Neural progenitor cell (in vitro differentiated cells): Measurements from ENCODE around the gene CACNG7. TPM values are rescaled to one million over a fixed set of nuclear protein-coding genes. Genes with fewer than 3 reads are reported as not detected.

Experiments used
- DNase-seq: peaks from one replicate; pipeline ENCODE4 v3.0.0-alpha.2; 2016; ENCODE audit warnings: low spot score
- H2AFZ ChIP-seq: fragments of 200-600 bp; sonication (generic); replicated peaks from 2 replicates; pipeline ENCODE4 v1.6.1; 2016; ENCODE audit warnings: antibody characterized with exemption
- H3F3A ChIP-seq: fragments of 200-600 bp; sonication (generic); 2 replicates; pipeline ENCODE4 v1.6.1; 2016; ENCODE audit warnings: antibody characterized with exemption, low read depth
- H3K27ac ChIP-seq: fragments of 200-600 bp; sonication (generic); 2 replicates; pipeline ENCODE4 v1.5.1; 2016; ENCODE audit warnings: mild to moderate bottlenecking
- H3K27me3 ChIP-seq: fragments of 200-600 bp; sonication (generic); 2 replicates; pipeline ENCODE4 v1.6.1; 2016; ENCODE audit warnings: mild to moderate bottlenecking, moderate library complexity
- H3K36me3 ChIP-seq: fragments of 200-600 bp; sonication (generic); 2 replicates; pipeline ENCODE4 v1.5.1; 2016
- H3K4me1 ChIP-seq: fragments of 200-600 bp; sonication (generic); 2 replicates; pipeline ENCODE4 v1.6.1; 2016; ENCODE audit warnings: mixed run types
- H3K4me2 ChIP-seq: fragments of 200-600 bp; sonication (generic); 2 replicates; pipeline ENCODE4 v1.6.1; 2016
- H3K4me3 ChIP-seq: fragments of 200-600 bp; sonication (generic); 2 replicates; pipeline ENCODE4 v1.5.1; 2016
- H3K79me2 ChIP-seq: fragments of 200-600 bp; sonication (generic); 2 replicates; pipeline ENCODE4 v1.6.1; 2016; ENCODE audit warnings: low read depth
- H3K9ac ChIP-seq: fragments of 200-600 bp; sonication (generic); 2 replicates; pipeline ENCODE4 v1.6.1; 2016
- H3K9me3 ChIP-seq: fragments of 200-600 bp; sonication (generic); 2 replicates; pipeline ENCODE4 v1.5.1; 2016; ENCODE audit warnings: low read depth
- H4K20me1 ChIP-seq: fragments of 200-600 bp; sonication (generic); 2 replicates; pipeline ENCODE4 v1.6.1; 2016; ENCODE audit warnings: low read depth
- H3K27ac Mint-ChIP-seq: 3 replicates; pipeline ENCODE4 v1.8.0; 2021; ENCODE audit warnings: mixed read lengths
- H3K27me3 Mint-ChIP-seq: 2 replicates; pipeline ENCODE4 v1.8.0; 2022; ENCODE audit warnings: low read depth, mild to moderate bottlenecking, inconsistent platforms, moderate library complexity, mixed read lengths; ENCODE audit not compliant: insufficient read depth
- H3K36me3 Mint-ChIP-seq: 3 replicates; pipeline ENCODE4 v1.8.0; 2021; ENCODE audit warnings: mixed read lengths
- H3K4me1 Mint-ChIP-seq: 3 replicates; pipeline ENCODE4 v1.8.0; 2021; ENCODE audit warnings: mixed read lengths
- H3K4me3 Mint-ChIP-seq: 3 replicates; pipeline ENCODE4 v1.8.0; 2021; ENCODE audit warnings: mild to moderate bottlenecking, moderate library complexity, mixed read lengths
- H3K9me3 Mint-ChIP-seq: 3 replicates; pipeline ENCODE4 v1.8.0; 2020; ENCODE audit warnings: mixed read lengths
- CTCF ChIP-seq: fragments of 200-600 bp; sonication (generic); IDR thresholded peaks from 2 replicates; pipeline ENCODE4 v1.5.1; 2017; ENCODE audit warnings: antibody characterized with exemption, mild to moderate bottlenecking
- EZH2 ChIP-seq: fragments of 200-600 bp; sonication (generic); IDR thresholded peaks from 2 replicates; pipeline ENCODE4 v1.6.1; 2017; ENCODE audit warnings: antibody characterized with exemption, mild to moderate bottlenecking, moderate library complexity
- EZH2phosphoT487 ChIP-seq: fragments of 200-600 bp; sonication (generic); IDR thresholded peaks from 2 replicates; pipeline ENCODE4 v1.6.1; 2017; ENCODE audit warnings: antibody characterized with exemption
- total RNA-seq: library from RNA; depleted of rRNA; stranded (reverse); fragments of >200 nt; gene quantifications from 2 replicates; pipeline ENCODE4 v1.2.3, GENCODE V29; 2015; ENCODE audit warnings: low replicate concordance

CACNG7 gene
- total RNA-seq, 1 donor from 2014 or later = 6.7 TPM

DNA sequence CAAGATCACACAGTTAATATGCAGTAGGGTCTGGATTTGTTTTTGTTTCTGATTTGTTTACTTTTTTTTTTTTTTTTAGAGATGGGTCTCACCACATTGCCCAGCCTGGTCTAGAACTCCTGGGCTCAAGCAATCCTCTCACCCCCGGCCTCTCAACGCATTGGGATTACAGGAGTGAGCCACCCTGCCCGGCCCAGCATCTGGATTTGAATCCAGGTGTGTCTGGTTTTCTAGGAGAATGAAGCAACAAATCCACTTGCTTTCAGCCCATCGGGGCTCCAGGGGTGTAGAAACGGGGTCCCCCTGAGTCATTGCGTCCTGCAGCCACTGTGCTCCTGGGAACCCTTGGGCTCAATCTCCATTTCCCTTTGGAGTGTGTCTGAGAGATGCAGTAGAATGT, 60.3 kb downstream of the CACNG7 start:
- no peaks in the 10 kb centered on the region for H3K36me3 ChIP-seq
- Mint-ChIP-seq H3K9me3 (no peaks in the 10 kb centered on the region), H3K27me3 (peaks cover 3% of the 10 kb centered on the region), H3K4me3 (no peak overlapping the region), H3K36me3 (peaks cover 6% of the 10 kb centered on the region), H3K4me1 (peaks cover 4% of the 10 kb centered on the region), H3K27ac (no peak overlapping the region)
- DNase-seq = no peak
- H3K4me1 ChIP-seq = peaks cover 4% of the 10 kb centered on the region
- no peak for TF ChIP-seq EZH2
- TF ChIP-seq EZH2phosphoT487 = no peak
- no peak for TF ChIP-seq CTCF
- no peak overlapping the region for H3K27ac ChIP-seq
- H3F3A ChIP-seq = no peaks in the 10 kb centered on the region
- H3K9me3 ChIP-seq = no peaks in the 10 kb centered on the region
- no peak overlapping the region for H2AFZ ChIP-seq
- H3K79me2 ChIP-seq = no peaks in the 10 kb centered on the region
- H3K4me2 ChIP-seq = no peak overlapping the region
- H3K9ac ChIP-seq = no peak overlapping the region
- H3K4me3 ChIP-seq = no peak overlapping the region
- peaks cover 13% of the 10 kb centered on the region for H3K27me3 ChIP-seq
- H4K20me1 ChIP-seq = no peaks in the 10 kb centered on the region

DNA sequence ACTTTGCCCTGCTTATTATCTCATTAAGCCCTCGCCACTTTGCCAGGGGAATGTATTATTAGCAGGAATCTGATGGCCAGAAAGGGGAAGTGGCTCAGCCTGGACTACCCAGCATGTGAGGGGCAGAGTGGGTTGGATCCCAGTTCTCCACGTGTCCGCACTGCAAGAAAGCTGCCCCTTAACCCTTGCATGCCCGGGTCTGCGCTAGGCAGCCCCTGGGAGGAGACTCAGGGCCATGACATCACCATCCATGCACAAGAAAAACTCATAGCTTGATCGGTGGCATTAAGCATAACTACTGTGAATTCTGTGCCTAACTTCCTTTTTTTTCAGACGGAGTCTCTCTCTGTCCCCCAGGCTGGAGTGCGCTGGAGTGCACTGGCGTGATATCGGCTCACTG, 62.6 kb downstream of the CACNG7 start:
- H3K36me3 Mint-ChIP-seq = peaks cover 5% of the 10 kb centered on the region
- Histone ChIP-seq H2AFZ (peak overlapping the region; percentile 86), H3K79me2 (no peaks in the 10 kb centered on the region), H3K4me2 (no peak overlapping the region), H4K20me1 (no peaks in the 10 kb centered on the region), H3K27ac (no peak overlapping the region), H3K36me3 (no peaks in the 10 kb centered on the region), H3K27me3 (no peaks in the 10 kb centered on the region), H3K4me1 (peaks cover 4% of the 10 kb centered on the region), H3K9me3 (no peaks in the 10 kb centered on the region), H3K9ac (no peak overlapping the region), H3K4me3 (no peak overlapping the region), H3F3A (no peaks in the 10 kb centered on the region)
- no peaks in the 10 kb centered on the region for H3K4me1 Mint-ChIP-seq
- H3K9me3 Mint-ChIP-seq = no peaks in the 10 kb centered on the region
- peaks cover 3% of the 10 kb centered on the region for H3K27me3 Mint-ChIP-seq
- H3K4me3 Mint-ChIP-seq = no peak overlapping the region
- no peak overlapping the region for H3K27ac Mint-ChIP-seq
- DNase-seq = no peak
- TF ChIP-seq CTCF (no peak), EZH2 (no peak), EZH2phosphoT487 (no peak)

- H3K9ac ChIP-seq = no peak overlapping the region
- peaks cover 5% of the 10 kb centered on the region for H3K4me1 ChIP-seq
- Mint-ChIP-seq H3K36me3 (peaks cover 6% of the 10 kb centered on the region), H3K27me3 (peaks cover 18% of the 10 kb centered on the region), H3K27ac (peak overlapping the region; percentile 53), H3K4me1 (peaks cover 18% of the 10 kb centered on the region), H3K4me3 (peak overlapping the region; percentile 85), H3K9me3 (peaks cover 4% of the 10 kb centered on the region)
- H3F3A ChIP-seq = peaks cover 38% of the 10 kb centered on the region
- peak overlapping the region; percentile 65 for H2AFZ ChIP-seq
- H3K79me2 ChIP-seq = no peaks in the 10 kb centered on the region
- peak; percentile 95 for DNase-seq
- H3K9me3 ChIP-seq = no peaks in the 10 kb centered on the region
- H3K27ac ChIP-seq = no peak overlapping the region
- peaks cover 10% of the 10 kb centered on the region for H4K20me1 ChIP-seq
- no peak for TF ChIP-seq CTCF
- no peak for TF ChIP-seq EZH2phosphoT487
- no peak for TF ChIP-seq EZH2
- peak overlapping the region; percentile 46 for H3K4me3 ChIP-seq
- peaks cover 47% of the 10 kb centered on the region for H3K27me3 ChIP-seq
- no peaks in the 10 kb centered on the region for H3K36me3 ChIP-seq
- H3K4me2 ChIP-seq = peak overlapping the region; percentile 75
These were observed 68.4 kb downstream of the CACNG7 start for GRCh38 chr19:53977429-53977990.
